Lung (tissue), 12 donors: ENCODE results near the gene ADGRD1. TPM values are rescaled to one million over a fixed set of nuclear protein-coding genes. Genes with fewer than 3 reads are reported as not detected.

Source experiments
- ATAC-seq: fragments of 200-7000 bp; cut with Tn5 transposase; one replicate; pipeline ENCODE4 v1.9.1; 2020; ENCODE audit warnings: moderate number of reproducible peaks; ENCODE audit not compliant: insufficient read depth, low FRiP score
- DNase-seq, 3 donors: peaks; one replicate each; pipeline ENCODE4 v3.0.0-alpha.2; 2013 to 2017
- H3K27ac ChIP-seq, 2 donors: one replicate each; pipeline ENCODE4 v1.5.1; 2013; ENCODE audit warnings: mild to moderate bottlenecking in 2 of 2, moderate library complexity in 2 of 2, control low read depth in 1 of 2, inconsistent platforms in 1 of 2, low read depth in 1 of 2, low read length in 1 of 2
- H3K27me3 ChIP-seq, 3 donors: one replicate each; pipeline ENCODE4 v1.5.1; 2013; ENCODE audit warnings: low read length in 2 of 3; ENCODE audit not compliant: control insufficient read depth in 3 of 3, insufficient read depth in 3 of 3
- H3K36me3 ChIP-seq, 4 donors: one replicate each; pipeline ENCODE4 v1.5.1; 2013; ENCODE audit warnings: low read length in 4 of 4, mild to moderate bottlenecking in 1 of 4, moderate library complexity in 1 of 4; ENCODE audit not compliant: control insufficient read depth in 4 of 4, insufficient read depth in 4 of 4
- H3K4me1 ChIP-seq, 5 donors: one replicate each; pipeline ENCODE4 v1.5.1; 2013; ENCODE audit warnings: low read length in 5 of 5, mild to moderate bottlenecking in 2 of 5, moderate library complexity in 1 of 5; ENCODE audit not compliant: control insufficient read depth in 5 of 5, insufficient read depth in 5 of 5
- H3K4me3 ChIP-seq: one replicate; pipeline ENCODE4 v1.5.1; 2013; ENCODE audit warnings: mild to moderate bottlenecking, control low read depth, moderate library complexity
- H3K9ac ChIP-seq, 2 donors: one replicate each; pipeline ENCODE4 v1.5.1; 2013; ENCODE audit warnings: low read length in 2 of 2, control low read depth in 1 of 2; ENCODE audit not compliant: insufficient read depth in 1 of 2
- H3K9me3 ChIP-seq, 4 donors: one replicate each; pipeline ENCODE4 v1.5.1; 2013; ENCODE audit warnings: low read length in 3 of 4, mild to moderate bottlenecking in 1 of 4, moderate library complexity in 1 of 4; ENCODE audit not compliant: control insufficient read depth in 4 of 4, insufficient read depth in 3 of 4
- CTCF ChIP-seq: IDR thresholded peaks from 2 replicates; pipeline ENCODE4 v1.5.1; 2012; ENCODE audit warnings: mild to moderate bottlenecking; ENCODE audit errors: control extremely low read depth, extremely low read depth
- whole genome bisulfite sequencing, 2 donors: extraction: QIAGEN DNeasy Blood & Tissue Kit; methylation state at CpG; one replicate each; pipeline ENCODE4 v1.1.7; 2013; 5-methylcytosine and 5-hydroxymethylcytosine counted together
- polyA plus RNA-seq, 2 donors: library from polyadenylated mRNA; stranded (reverse); fragments of 200-250 nt; gene quantifications; one replicate each; pipeline ENCODE4 v1.2.1, GENCODE V29; 2013
- total RNA-seq, 2 donors: library from RNA; depleted of rRNA in 1 of 2; stranded (reverse); fragments of >200 nt in 1 of 2; gene quantifications; one replicate each; pipeline ENCODE4 v1.2.1, GENCODE V29; 2014 to 2021
- donor health status: control.
- donor health status: control.
- donor health status: Bipolar disorder and iron deficiency.
- donor health status: healthy.
- donor health status: DM: yes; HTN: yes; CAD: no.

ADGRD1 gene
- total and polyA plus RNA-seq, 4 donors, result 23.5 to 85.6 (median 46.7) TPM

GRCh38 chr12:131151558-131152345 is 198.0 kb downstream of the ADGRD1 start:
- ATAC-seq, result no peak
- H3K4me1 ChIP-seq, result no peaks in the 10 kb centered on the region

GRCh38 chr12:131152587-131152986 is 198.9 kb downstream of the ADGRD1 start:
- Histone ChIP-seq H3K27ac (no peak overlapping the region), H3K4me3 (no peak overlapping the region), H3K4me1 (no peaks in the 10 kb centered on the region), H3K9ac (no peak overlapping the region), H3K9me3 (peaks cover 0 to 2% (median 0%) of the 10 kb centered on the region in 4 donors), H3K27me3 (no peaks in the 10 kb centered on the region), H3K36me3 (no peaks in the 10 kb centered on the region)
- DNase-seq (no peak), ATAC-seq (no peak)
- no peak for TF ChIP-seq CTCF
- 83 to 89% methylated on average over 5 of the region's 5 CpGs for WGBS, 2 donors

More at GRCh38 chr12:131151558-131152345, 198.0 kb downstream of the ADGRD1 start:
- no peak for TF ChIP-seq CTCF
- Histone ChIP-seq H3K9ac (no peak overlapping the region), H3K9me3 (no peaks in the 10 kb centered on the region), H3K36me3 (no peaks in the 10 kb centered on the region), H3K27me3 (no peaks in the 10 kb centered on the region), H3K4me3 (no peak overlapping the region), H3K27ac (no peak overlapping the region)
- no peak for DNase-seq
- WGBS, 2 donors, result 90 to 93% methylated on average over 8 of the region's 8 CpGs

- no peaks in the 10 kb centered on the region for H3K4me1 ChIP-seq
- no peak overlapping the region for H3K4me3 ChIP-seq
- no peak for ATAC-seq
- no peaks in the 10 kb centered on the region for H3K36me3 ChIP-seq
- no peak for DNase-seq
- WGBS, 2 donors, result 88% methylated on average over 5 of the region's 5 CpGs
- H3K9ac ChIP-seq, result no peak overlapping the region
- no peak for TF ChIP-seq CTCF
- H3K27ac ChIP-seq, result no peak overlapping the region
- no peaks in the 10 kb centered on the region for H3K27me3 ChIP-seq
- peaks cover 0 to 2% (median under 1%) of the 10 kb centered on the region in 4 donors for H3K9me3 ChIP-seq
Measured at GRCh38 chr12:131153016-131153415, 199.3 kb downstream of the ADGRD1 start.
